NCI-H748 (cell line): ENCODE data around the gene STRA6.
A peak's percentile ranks its signal among the peaks of the same experiment; 100 is the strongest.

Experiments
- DNase-seq: peaks from one replicate; lab custom pipeline; 2025; ENCODE audit not compliant: unreplicated experiment; lab: John Stamatoyannopoulos, UW

Gene STRA6

GRCh38 chr15:74184582-74185091, 17.9 kb downstream of the STRA6 start:
- DNase-seq = no peak

GRCh38 chr15:74182131-74182530, 20.5 kb downstream of the STRA6 start:
- no peak for DNase-seq

GRCh38 chr15:74180881-74181602, 21.5 kb downstream of the STRA6 start:
- DNase-seq = no peak

GRCh38 chr15:74179983-74180880, 22.4 kb downstream of the STRA6 start:
- no peak for DNase-seq

- DNase-seq = no peak
These were observed 23.3 kb downstream of the STRA6 start for GRCh38 chr15:74179101-74179841.

GRCh38 chr15:74178326-74179100, 24.1 kb downstream of the STRA6 start:
- no peak for DNase-seq

- no peak for DNase-seq
These were observed 26.0 kb downstream of the STRA6 start for GRCh38 chr15:74176262-74177214.

- no peak for DNase-seq
These were observed 27.1 kb downstream of the STRA6 start for GRCh38 chr15:74175271-74176191.

GRCh38 chr15:74174958-74175253, 27.7 kb downstream of the STRA6 start:
- no peak for DNase-seq

GRCh38 chr15:74174219-74174957, 28.2 kb downstream of the STRA6 start:
- DNase-seq = no peak

- no peak for DNase-seq
These were observed 29.0 kb downstream of the STRA6 start, which contains the start of gene ISLR for GRCh38 chr15:74173380-74174218. ISLR (plus strand) TSS chr15:74173710; CDS start chr15:74174859, 1,149 bp downstream.

- no peak for DNase-seq
These were observed 29.7 kb downstream of the STRA6 start for GRCh38 chr15:74172701-74173379.

- no peak for DNase-seq
These were observed 30.5 kb downstream of the STRA6 start for GRCh38 chr15:74171965-74172541.

- peak; percentile 38 for DNase-seq
These were observed 31.6 kb downstream of the STRA6 start for GRCh38 chr15:74170875-74171578.
